22Rv1 (cell line): ENCODE measurements around the gene PPP2R5C.

ENCODE experiments used
- ZFX ChIP-seq: fragments of 450-650 bp; IDR thresholded peaks from 2 replicates; pipeline ENCODE4 v1.6.1; 2017; ENCODE audit warnings: antibody characterized with exemption, borderline replicate concordance
- TF ChIP-seq, protein P1 (sequence below): fragments of 450-650 bp; IDR thresholded peaks from 2 replicates; pipeline ENCODE4 v1.5.1; 2017; ENCODE audit warnings: mild to moderate bottlenecking

DNA sequence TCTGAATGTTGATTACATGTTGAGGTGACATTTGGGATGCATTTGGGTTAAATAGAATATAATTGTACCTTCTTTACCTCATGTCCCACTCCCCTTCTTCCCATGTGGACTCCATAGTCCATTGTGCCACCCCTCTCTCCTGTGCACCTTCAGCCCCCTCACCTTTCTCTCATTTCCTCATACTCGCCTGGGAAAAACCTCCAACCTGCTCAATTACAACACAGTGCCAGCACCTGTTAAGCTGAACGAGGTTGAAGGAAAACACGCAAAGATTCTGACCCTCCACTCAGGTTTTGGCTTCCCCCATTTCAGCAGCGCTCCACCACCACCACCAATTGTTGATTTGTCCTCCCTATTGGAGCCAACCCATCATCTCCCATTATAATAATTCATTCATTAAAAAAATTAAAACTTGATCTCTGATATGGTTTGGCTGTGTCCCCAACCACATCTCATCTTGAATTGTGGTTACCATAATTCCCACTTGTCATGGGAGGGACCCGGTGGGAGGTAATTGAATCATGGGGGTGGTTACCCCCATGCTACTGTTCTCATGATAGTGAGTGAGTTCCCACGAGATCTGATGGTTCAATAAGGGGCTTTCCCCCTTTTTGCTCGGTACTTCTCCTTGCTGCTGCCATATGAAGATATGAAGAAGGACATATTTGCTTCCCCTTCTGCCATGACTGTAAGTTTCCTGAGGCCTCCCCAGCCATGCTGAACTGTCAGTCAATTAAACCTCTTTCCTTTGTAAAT is 33.7 kb upstream of the PPP2R5C start:
- TF ChIP-seq, protein P1, sequence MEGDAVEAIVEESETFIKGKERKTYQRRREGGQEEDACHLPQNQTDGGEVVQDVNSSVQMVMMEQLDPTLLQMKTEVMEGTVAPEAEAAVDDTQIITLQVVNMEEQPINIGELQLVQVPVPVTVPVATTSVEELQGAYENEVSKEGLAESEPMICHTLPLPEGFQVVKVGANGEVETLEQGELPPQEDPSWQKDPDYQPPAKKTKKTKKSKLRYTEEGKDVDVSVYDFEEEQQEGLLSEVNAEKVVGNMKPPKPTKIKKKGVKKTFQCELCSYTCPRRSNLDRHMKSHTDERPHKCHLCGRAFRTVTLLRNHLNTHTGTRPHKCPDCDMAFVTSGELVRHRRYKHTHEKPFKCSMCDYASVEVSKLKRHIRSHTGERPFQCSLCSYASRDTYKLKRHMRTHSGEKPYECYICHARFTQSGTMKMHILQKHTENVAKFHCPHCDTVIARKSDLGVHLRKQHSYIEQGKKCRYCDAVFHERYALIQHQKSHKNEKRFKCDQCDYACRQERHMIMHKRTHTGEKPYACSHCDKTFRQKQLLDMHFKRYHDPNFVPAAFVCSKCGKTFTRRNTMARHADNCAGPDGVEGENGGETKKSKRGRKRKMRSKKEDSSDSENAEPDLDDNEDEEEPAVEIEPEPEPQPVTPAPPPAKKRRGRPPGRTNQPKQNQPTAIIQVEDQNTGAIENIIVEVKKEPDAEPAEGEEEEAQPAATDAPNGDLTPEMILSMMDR = no peak
- TF ChIP-seq ZFX = no peak
